Stimulated activated CD4-positive, alpha-beta T cell treated with anti-CD3 and anti-CD28 coated beads, TNF-alpha, amount 100 ng/mL, for 48 hours (primary cell): ENCODE results near the gene CDH13.

ENCODE experiments used
- DNase-seq, 3 donors: peaks; one replicate each; pipeline ENCODE4 v3.0.0-alpha.2; 2020; ENCODE audit warnings: low read depth in 3 of 3

The CDH13 gene

DNA sequence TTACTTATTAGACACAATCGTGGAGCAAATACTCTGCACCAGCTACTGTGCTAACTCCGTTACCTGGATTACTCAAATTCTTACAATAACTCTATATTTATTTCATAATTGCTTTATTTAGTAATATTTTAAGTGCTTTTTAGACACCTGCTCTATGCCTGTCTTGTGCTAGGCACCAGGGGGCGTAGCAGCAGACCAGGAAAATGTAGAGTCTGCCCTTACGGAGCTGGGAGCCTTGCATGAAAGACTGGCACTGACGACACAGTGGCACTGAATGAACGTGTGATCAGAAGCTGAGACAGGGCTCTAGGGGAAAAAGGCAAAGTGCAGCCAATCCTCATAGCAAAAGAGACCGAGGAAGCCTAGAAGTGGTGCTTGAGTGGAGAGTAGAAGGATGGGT, 486.5 kb downstream of the CDH13 start:
- no peak for DNase-seq

GRCh38 chr16:83113811-83114210, 487.0 kb downstream of the CDH13 start:
- no peak for DNase-seq

GRCh38 chr16:83115491-83116232, 488.9 kb downstream of the CDH13 start:
- DNase-seq = no peak

DNA sequence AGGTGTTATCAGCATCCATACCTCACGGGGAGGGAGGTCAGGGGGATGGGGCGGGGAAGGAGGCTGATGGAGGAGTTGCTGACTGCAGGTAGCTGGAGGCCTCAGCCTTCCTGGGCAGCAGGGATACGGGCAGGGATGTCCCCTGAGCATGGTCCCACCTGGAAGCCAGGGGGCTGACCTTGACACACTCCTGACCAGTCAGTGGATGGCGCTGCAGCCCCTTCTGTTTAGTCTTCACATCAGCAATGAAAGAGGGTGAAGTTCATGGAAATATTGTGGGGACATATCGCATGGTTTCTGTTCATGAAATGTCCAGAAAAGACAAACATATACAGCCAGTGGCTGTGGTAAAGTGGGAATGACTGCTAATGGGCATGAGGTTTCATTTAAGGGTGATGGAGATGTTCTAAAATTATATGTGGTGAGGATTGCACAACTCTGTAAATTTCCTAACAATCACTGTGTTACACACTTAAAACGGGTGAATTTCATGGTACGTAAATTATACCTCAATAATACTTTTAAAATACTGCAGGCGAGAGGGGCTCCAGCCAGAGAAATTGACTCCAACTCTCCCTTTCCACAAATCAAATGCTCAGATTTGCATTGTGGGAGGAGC, 489.6 kb downstream of the CDH13 start:
- no peak for DNase-seq

DNA sequence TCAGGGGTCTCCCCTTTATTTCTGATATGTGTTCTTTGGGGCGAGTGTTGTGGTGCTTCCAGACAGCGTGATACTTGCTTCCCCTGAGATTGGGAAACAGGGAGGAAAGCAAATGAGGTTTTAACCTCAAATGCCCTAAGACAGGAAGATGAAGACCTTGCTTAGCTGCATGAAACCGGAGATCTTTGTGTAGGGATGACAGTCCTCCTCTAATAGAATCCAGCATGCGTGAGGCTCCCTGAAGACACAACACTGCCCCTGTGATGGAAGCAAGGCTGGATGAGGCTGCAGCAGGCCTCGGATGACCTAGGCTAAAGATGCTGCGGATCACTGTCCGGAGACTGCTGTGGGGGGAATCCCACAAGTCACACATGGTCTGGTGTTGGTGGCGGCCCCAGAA, 491.0 kb downstream of the CDH13 start:
- no peak for DNase-seq

- DNase-seq = no peak
Observed at GRCh38 chr16:83118365-83118764, 491.6 kb downstream of the CDH13 start.

DNA sequence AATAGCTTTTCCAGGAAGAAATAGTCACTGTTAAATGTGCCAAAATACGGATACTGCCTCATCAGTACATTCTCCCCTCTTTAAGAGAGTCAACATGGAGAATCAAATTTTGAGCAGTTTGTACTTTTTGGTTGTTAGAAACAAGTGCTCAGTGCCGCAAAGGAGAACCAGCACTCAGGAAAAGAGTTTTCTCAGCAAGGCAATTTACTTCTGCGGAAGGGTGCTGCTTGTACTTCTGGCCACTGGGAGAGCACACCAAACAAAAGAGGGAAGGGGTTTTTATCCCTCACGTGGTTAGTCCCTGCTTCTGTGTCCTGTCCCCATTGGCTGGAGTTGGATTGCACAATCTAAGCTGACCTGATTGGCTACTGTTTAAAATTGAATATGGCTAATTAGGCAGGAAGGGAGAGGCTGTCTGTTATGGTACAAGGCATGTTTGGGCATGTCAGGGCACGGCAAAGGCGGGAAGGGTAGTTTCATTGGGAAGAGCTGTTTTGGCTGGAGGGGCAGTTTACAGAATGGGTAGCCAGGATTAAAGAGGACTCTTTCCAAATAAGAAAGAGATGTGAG, 499.3 kb downstream of the CDH13 start:
- DNase-seq = no peak

GRCh38 chr16:83128041-83128440, 501.3 kb downstream of the CDH13 start:
- DNase-seq = no peak

GRCh38 chr16:83130039-83130438, 503.3 kb downstream of the CDH13 start:
- no peak for DNase-seq

DNA sequence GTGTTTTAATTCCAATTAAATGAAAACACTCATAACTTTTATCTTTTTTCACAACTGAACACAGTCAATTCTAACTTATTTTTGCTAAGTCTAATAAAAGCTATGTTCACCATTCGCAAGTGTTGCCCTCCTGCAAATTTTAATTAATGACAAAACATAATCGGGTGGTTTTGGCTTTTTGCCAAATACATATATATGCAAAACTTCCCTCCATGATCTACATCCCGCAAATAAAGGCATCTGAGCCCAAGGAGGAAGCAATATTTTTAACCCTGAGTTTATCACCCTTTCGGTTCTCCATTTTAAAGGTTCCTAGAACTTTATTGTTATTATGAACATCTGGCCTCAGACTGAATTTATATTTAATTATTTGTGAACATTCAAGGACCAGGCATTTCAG, 507.9 kb downstream of the CDH13 start:
- no peak for DNase-seq

DNA sequence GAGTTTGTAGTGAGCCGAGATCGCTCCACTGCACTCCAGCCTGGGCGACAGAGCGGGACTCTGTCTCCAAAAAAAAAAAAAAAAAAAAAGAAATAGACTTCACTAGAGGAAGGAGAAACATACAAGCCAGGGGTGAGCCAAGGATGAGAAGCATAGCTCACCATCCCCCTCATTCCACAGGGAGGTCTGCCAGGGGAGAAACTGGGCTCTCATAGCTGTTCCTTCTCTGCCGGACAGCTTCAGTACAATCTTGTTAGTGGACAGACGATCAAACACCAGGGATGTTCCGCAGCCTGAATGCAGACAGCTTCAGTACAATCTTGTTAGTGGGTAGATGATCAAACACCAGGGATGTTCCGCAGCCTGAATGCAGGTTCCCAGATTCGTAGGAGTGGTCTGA, 509.6 kb downstream of the CDH13 start:
- no peak for DNase-seq

DNA sequence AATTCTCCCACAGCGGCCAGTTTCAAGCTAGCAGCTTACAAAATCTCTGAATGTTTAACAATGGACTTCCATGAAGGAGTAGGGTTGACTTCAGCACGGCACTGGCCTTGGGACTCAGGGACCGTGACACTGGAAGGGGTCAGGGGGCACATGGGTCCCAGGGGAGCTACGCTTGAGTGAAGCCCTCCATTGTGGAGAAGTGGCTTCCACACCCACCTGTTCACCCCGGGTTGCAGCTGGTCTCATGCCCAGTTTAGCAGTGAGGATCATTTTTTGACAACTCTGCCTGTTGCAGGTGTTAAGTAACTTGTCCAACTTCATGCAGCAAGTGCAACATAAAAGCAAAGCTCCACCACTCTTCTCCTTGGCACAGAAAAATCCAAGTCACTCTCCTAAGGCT, 510.2 kb downstream of the CDH13 start:
- DNase-seq = no peak

- no peak for DNase-seq
Observed at GRCh38 chr16:83137326-83137781, 510.6 kb downstream of the CDH13 start.

DNA sequence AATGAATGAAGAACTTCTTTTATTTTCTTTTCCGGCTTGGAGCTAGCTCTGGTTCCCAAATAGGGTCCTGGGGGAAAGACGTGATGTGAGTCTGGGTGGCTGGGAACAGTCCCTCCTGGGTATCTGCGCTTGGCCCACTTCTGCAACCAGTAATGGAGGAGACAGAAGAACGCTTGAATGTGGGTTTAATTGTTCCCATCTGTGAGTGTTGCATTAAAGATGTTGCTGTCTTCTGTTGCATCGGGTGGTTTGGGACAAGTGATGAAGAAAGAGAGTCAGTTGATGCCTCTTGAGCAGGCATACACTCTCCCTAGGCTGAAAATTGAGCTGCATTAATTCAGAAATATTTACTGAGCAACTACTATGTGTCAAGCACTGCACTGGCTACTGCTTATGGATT, 511.1 kb downstream of the CDH13 start:
- no peak for DNase-seq

DNA sequence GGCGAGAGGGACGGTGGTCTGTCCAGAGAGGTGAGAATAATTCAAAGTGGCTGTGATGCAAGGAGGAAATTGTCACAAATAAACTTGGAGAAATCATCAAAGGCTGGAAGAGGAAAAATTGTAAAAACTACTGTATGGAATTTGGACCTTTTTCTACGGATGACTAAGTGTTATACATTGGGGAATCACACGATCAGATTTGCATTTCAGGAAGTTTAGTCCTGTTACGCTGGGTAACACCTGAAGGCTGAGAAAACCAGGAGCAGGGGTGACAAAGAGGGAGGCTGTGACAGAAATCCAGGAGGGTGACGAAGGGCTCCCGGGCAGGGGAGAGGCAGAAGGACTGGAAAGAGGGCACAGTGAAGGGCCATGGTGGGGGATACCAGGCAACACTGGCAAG, 511.7 kb downstream of the CDH13 start:
- DNase-seq = no peak

GRCh38 chr16:83138976-83139690, 512.4 kb downstream of the CDH13 start:
- no peak for DNase-seq

DNA sequence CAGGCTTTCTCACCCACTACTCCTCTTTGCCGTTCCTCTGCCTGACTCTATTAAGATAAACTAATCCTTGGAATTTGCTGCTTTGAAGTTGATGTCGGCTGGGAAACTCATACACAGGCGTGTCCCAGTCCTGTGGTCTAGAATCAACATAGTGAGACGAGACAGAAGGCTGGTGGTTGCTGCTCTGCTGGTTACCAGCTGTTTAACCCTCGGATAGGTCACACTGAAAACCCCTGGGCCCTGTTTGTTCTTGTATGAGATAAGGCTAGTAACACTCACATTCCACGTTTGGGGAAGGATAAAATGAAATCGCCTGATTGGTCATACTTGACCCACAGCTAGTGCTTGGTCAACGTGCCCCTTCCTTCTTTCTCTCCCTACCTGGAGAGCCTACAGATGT, 517.0 kb downstream of the CDH13 start:
- no peak for DNase-seq

DNA sequence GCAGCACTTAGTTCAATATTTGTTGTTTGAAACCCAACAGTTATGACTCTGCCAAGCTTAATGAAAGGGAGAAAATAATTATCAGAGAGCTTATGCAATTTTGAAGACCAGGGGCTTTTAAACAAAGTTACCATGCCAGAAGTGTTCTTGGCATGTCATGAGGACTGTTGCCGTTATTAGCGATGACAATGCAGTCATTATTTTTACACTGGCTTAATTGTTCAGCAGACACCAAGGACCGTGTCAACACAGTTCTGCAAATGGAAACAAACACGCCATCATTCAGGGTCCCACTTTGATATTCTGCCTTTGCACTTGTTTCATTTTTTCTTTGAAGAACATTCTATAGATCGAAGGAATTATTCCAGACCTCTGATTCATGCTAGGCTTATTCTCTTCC, 518.5 kb downstream of the CDH13 start:
- no peak for DNase-seq

DNA sequence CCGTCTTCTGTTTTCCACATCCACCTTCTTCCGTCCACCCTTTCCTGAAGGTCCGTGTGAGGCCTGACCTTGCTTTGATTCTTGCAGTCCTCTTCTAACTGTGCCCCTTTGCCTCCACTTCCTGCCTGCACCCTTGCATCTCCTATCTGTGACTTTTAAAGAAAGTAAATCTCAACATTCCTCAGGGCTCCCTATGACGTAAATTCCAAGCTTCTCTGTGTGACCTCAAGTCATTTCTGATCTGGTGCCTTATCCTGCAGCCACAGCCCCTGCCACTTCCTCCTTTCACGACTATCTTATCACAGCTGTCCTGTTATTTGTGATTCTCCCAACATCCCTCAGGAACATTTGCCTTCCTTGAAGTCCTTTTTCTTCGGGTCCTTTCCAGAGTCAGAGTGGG, 520.5 kb downstream of the CDH13 start:
- no peak for DNase-seq

GRCh38 chr16:83158320-83158957, 531.7 kb downstream of the CDH13 start:
- no peak for DNase-seq

GRCh38 chr16:83159049-83159448, 532.3 kb downstream of the CDH13 start:
- DNase-seq = no peak
